Right atrium auricular region (tissue), 2 donors: ENCODE results near the gene PRPF19. TPM values are rescaled to one million over a fixed set of nuclear protein-coding genes. Genes with fewer than 3 reads are reported as not detected.

ENCODE experiments used
- DNase-seq: peaks from one replicate; pipeline ENCODE4 v3.0.0-alpha.2; 2019; ENCODE audit warnings: low spot score
- H3K27ac ChIP-seq, 2 donors: fragments of 200-600 bp; sonication (generic); 1 replicate in 1 of 2; 2 replicates in 1 of 2; pipeline ENCODE4 v1.5.1; 2016 to 2019
- H3K27me3 ChIP-seq, 2 donors: fragments of 200-600 bp; sonication (generic); one replicate each; pipeline versions ENCODE4 v1.5.1 to v1.6.0; 2017 to 2019
- H3K36me3 ChIP-seq: fragments of 200-600 bp; sonication (generic); one replicate; pipeline ENCODE4 v1.5.1; 2016
- H3K4me1 ChIP-seq, 2 donors: fragments of 200-600 bp; sonication (generic); one replicate each; pipeline versions ENCODE4 v1.5.1 to v1.6.0; 2017 to 2019
- H3K4me3 ChIP-seq, 2 donors: fragments of 200-600 bp; sonication (generic); 1 replicate in 1 of 2; 2 replicates in 1 of 2; pipeline ENCODE4 v1.5.1; 2017 to 2019; ENCODE audit warnings: mild to moderate bottlenecking in 1 of 2, moderate library complexity in 1 of 2
- H3K9me3 ChIP-seq, 2 donors: fragments of 200-600 bp; sonication (generic); one replicate each; pipeline ENCODE4 v1.5.1; 2019
- total RNA-seq, 2 donors: library from RNA; depleted of rRNA; stranded (reverse); fragments of >200 nt; gene quantifications; one replicate each; pipeline ENCODE4 v1.1.0, GENCODE V29; 2016
- TF ChIP-seq, protein P1 (sequence below), 2 donors: fragments of 200-600 bp; sonication (generic); IDR thresholded peaks; one replicate each; pipeline ENCODE4 v1.5.1; 2019; ENCODE audit warnings: antibody characterized with exemption in 2 of 2

Gene PRPF19
- total RNA-seq, 2 donors from 2014 or later: 20.3 to 46.2 TPM

DNA sequence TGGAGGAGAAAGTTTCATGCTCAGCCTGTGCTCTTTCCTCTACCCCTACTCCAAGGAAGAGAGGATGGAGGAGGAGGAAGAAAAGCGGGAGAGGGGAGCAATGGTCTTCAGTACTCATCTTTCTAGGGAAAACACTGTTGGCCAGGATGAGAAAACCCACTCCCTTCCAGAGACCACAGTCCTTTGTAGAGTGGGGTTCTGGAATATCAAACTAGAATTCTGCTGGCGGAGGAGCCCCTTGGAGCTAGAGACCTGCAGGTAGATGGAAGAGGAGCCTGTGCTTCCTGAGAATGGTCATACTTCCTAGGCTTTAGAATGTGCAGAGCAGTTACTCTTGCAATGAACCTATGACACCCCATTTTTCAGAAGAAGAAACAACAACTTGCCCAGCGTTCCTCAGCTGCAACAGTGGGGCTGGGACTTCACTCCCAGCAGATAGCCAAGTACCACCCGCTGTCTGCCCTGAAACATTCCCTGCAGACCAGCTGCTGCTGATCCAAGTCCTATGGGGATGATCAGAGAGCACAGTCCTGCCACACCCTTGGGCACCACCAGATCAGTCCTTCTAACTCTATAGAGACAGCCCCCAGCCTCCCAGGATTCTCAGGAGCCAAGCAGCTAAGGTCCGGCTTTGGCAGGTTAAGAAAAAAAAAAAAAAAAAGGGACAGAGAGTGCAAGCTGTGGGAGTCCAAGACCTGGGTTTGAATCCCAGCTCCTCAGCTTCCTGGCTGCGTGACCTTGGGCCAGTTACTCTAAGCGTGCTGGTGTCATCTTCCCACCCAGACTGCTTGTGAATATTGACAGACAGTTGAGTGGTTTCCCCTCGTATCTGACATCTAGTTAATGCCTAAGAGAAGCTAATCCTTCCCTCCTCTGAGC is 51.3 kb downstream of the PRPF19 start:
- no peak for DNase-seq
- Histone ChIP-seq H3K27ac (no peak overlapping the region), H3K9me3 (no peaks in the 10 kb centered on the region)

DNA sequence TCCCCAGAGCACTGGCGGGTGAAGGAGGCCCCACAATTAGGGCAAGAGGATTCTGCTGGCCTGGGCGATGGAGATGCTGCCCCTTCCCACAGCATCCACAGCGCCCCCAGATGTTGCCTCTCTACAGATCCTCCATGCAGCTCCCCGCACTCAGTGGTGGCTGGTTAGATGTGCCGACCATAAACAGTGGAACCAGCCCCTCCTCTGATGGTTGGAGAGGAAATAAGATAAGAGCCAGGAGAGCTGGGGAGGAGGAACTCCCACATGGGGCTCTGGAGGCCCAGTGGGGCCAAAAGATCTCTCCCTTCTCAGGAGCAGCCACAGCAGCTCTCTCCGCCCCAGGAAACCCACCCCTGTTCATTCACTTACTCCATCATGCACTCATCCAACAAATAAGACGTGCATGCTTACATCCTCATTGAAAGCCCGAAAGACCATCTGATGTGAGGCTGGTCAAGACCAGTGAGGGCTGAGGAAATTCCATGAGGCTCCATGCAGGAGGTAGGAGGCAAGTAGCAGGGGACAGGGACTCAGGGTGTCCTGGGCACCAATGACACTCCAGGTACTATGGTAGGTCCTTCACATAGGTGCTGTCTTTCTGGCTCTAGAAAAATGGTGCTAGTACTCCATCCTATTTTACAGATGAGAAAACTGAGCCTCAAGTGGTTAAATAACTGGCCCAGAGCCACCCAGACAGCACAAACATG is 52.1 kb downstream of the PRPF19 start:
- Histone ChIP-seq H3K4me1 (no peaks in the 10 kb centered on the region), H3K27me3 (no peaks in the 10 kb centered on the region), H3K4me3 (no peak overlapping the region), H3K27ac (no peak overlapping the region), H3K9me3 (no peaks in the 10 kb centered on the region), H3K36me3 (peaks cover 23% of the 10 kb centered on the region)
- TF ChIP-seq, protein P1, sequence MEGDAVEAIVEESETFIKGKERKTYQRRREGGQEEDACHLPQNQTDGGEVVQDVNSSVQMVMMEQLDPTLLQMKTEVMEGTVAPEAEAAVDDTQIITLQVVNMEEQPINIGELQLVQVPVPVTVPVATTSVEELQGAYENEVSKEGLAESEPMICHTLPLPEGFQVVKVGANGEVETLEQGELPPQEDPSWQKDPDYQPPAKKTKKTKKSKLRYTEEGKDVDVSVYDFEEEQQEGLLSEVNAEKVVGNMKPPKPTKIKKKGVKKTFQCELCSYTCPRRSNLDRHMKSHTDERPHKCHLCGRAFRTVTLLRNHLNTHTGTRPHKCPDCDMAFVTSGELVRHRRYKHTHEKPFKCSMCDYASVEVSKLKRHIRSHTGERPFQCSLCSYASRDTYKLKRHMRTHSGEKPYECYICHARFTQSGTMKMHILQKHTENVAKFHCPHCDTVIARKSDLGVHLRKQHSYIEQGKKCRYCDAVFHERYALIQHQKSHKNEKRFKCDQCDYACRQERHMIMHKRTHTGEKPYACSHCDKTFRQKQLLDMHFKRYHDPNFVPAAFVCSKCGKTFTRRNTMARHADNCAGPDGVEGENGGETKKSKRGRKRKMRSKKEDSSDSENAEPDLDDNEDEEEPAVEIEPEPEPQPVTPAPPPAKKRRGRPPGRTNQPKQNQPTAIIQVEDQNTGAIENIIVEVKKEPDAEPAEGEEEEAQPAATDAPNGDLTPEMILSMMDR (IDR thresholded peaks at IDR 0.05): no peak
- no peak for DNase-seq

More for the DNA sequence above, 51.3 kb downstream of the PRPF19 start:
- TF ChIP-seq, protein P1 (IDR thresholded peaks at IDR 0.05): no peak
- H3K4me1 ChIP-seq: no peaks in the 10 kb centered on the region
- no peaks in the 10 kb centered on the region for H3K27me3 ChIP-seq
- H3K36me3 ChIP-seq: peaks cover 16% of the 10 kb centered on the region
- H3K4me3 ChIP-seq: no peak overlapping the region

DNA sequence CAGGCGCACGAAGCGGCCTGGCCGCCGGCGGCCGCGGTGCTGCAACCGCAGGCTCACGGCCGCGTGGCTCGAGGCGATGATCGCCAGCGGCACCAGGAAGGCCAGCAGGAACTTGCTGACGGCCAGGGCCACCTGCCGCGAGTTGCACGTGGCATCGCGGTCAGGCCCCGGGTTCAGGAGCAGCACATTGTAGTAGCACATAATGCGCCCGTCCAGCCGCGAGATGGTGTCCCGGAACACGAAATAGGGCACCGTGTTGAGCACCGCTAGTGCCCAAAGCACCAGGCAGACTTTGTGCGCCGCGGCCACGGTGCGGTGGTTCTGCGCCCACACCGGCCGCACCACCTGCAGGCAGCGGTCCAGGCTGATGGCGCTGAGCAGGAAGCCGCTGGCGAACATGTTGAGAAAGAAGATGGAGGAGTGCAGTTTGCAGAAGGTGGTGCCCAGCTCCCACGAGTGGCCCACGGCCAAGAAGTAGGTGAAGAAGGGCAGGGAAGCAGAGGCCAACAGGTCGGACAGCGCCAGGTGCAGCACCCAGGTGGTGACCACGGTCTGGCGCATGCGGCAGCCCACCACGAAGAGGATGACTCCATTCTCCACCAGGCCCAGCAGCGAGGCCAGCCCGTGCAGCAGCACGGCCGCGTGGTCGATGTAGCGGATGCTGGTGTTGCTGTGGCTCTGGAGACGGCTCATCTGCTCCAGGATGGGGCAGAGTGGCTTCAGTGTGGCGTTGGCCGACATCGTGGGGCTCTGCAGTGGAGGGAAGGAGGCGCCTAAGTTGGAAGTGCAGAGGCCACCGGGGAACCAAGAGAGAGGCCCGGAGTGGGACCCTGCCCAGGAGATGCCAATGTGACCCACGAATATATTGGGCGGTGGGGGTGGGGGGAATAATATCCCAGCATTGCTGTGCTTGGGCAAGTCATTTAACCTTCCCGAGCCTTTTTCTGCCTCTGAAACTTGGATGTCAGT is 53.1 kb downstream of the PRPF19 start:
- peaks cover 34% of the 10 kb centered on the region for H3K36me3 ChIP-seq
- no peak overlapping the region for H3K27ac ChIP-seq
- DNase-seq: no peak
- H3K27me3 ChIP-seq: no peaks in the 10 kb centered on the region
- no peaks in the 10 kb centered on the region for H3K4me1 ChIP-seq
- TF ChIP-seq, protein P1 (IDR thresholded peaks at IDR 0.05): no peak
- H3K4me3 ChIP-seq: no peak overlapping the region
- no peaks in the 10 kb centered on the region for H3K9me3 ChIP-seq

DNA sequence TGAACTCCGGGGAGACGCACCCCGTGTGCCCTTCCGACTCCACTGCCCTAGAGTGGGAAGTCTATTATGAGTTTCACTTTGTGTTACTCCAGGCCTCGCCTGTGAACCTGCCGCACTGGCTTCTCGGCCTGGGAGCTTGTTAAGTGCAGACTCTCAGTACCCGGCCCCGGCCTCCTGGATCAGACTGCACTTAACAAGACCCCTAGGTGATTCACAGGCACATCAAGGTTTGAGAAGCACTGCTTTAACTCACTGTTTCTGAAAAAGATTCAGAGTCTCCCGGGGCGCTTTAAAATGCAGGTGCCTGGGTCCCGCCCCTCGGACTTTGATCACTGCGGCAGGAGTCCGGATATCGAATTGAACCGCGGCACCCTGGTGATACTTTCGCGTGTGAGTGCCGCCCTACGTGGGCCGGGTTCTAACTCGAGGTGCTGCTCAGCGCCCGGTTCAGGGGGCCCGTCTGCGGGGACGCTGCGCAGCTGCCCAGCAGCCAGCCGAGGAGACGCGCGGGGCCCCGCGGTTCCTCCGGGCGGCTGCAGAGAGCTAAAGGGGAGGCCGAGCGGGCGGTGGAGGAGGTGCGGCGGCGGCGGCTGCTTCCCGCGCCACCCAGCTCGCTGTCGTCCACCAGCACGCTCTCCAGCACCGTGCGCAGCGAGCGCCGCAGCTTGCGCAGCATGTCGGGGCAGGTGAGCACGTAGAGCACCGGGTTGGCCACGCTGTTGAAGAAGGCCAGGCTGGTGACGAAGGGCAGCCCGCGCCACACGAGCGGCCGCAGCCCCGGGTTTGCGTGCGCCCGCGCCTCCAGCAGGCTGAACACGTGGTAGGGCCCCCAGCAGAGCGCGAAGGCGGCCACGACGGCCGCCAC is 54.0 kb downstream of the PRPF19 start:
- H3K9me3 ChIP-seq: no peaks in the 10 kb centered on the region
- H3K4me1 ChIP-seq: no peaks in the 10 kb centered on the region
- TF ChIP-seq, protein P1 (IDR thresholded peaks at IDR 0.05): no peak
- no peak for DNase-seq
- peaks cover 40% of the 10 kb centered on the region for H3K36me3 ChIP-seq
- H3K27ac ChIP-seq: no peak overlapping the region
- H3K27me3 ChIP-seq: no peaks in the 10 kb centered on the region
- H3K4me3 ChIP-seq: no peak overlapping the region
